Colonic mucosa (tissue), 4 donors: Measurements from ENCODE around the gene TRAP1. TPM values are rescaled to one million over a fixed set of nuclear protein-coding genes. Genes with fewer than 3 reads are reported as not detected.

Experiments
- DNase-seq: peaks from one replicate; pipeline ENCODE4 v3.0.0-alpha.2; 2020
- H3K27ac ChIP-seq: fragments of 200-600 bp; one replicate; pipeline ENCODE4 v1.8.0; 2021
- H3K27me3 ChIP-seq: fragments of 200-600 bp; one replicate; pipeline ENCODE4 v1.8.0; 2021
- H3K36me3 ChIP-seq: fragments of 200-600 bp; one replicate; pipeline ENCODE4 v1.8.0; 2021
- H3K4me1 ChIP-seq: fragments of 200-600 bp; one replicate; pipeline ENCODE4 v1.8.0; 2021; ENCODE audit warnings: mild to moderate bottlenecking
- H3K4me3 ChIP-seq: fragments of 200-600 bp; one replicate; pipeline ENCODE4 v1.8.0; 2021
- H3K9ac ChIP-seq, 2 donors: one replicate each; pipeline ENCODE4 v1.7.0; 2013; ENCODE audit warnings: control low read depth in 2 of 2, low read depth in 2 of 2, low read length in 2 of 2
- H3K9me3 ChIP-seq: fragments of 200-600 bp; one replicate; pipeline ENCODE4 v1.8.0; 2021
- CTCF ChIP-seq: fragments of 200-600 bp; IDR thresholded peaks from one replicate; pipeline ENCODE4 v1.8.0; 2022; ENCODE audit warnings: antibody characterized with exemption, mild to moderate bottlenecking
- intact Hi-C: fragments of 100-400 bp; cut with DNase I; formaldehyde crosslinking; loops from one replicate; pipeline ENCODE4 v1.14.1; 2022
- total RNA-seq, 2 donors: library from RNA; stranded (reverse); fragmentation: NEBNext Ultra II Directional in 1 of 2; extraction: Animal tissue kit (Norgen Biotek cat#: 25700) in 1 of 2; gene quantifications; one replicate each; pipeline ENCODE4 v1.2.1, GENCODE V29; 2021
- donor health status: healthy.
- donor health status: DM: no; HTN: no; CAD: no.
- donor health status: DM: no; HTN: no; CAD: no.

The TRAP1 gene
- total RNA-seq, 2 donors from 2014 or later, result 75.0 to 165 TPM

DNA sequence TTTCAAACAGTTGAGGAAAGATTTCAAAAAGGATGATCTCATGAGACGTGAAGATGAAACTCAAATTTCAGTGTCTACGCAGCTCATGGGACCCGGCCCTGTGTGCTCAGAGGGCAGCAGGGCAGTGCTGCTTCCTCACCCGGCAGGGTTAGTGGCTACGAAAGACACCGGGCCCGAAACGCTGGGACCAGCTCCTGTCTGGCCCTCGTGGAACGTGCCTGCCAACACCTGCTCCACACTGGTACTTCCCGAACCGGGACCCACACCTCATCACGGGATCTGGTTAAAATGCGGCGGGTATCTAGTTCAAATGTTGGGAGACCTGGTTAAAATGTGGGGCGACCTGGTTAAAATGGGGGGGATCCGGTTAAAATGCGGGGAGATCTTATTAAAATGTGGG, 44.1 kb downstream of the TRAP1 start:
- Histone ChIP-seq H3K9ac (no peak overlapping the region), H3K27ac (no peak overlapping the region), H3K4me3 (no peak overlapping the region), H3K9me3 (no peaks in the 10 kb centered on the region), H3K4me1 (no peaks in the 10 kb centered on the region), H3K27me3 (no peaks in the 10 kb centered on the region), H3K36me3 (no peaks in the 10 kb centered on the region)
- TF ChIP-seq CTCF, result no peak
- intact Hi-C loops, result no loop called here
- DNase-seq, result no peak

- intact Hi-C loops, result no loop called here
- Histone ChIP-seq H3K9me3 (no peaks in the 10 kb centered on the region), H3K4me1 (no peaks in the 10 kb centered on the region), H3K9ac (no peak overlapping the region), H3K4me3 (no peak overlapping the region), H3K27ac (no peak overlapping the region), H3K27me3 (no peaks in the 10 kb centered on the region), H3K36me3 (no peaks in the 10 kb centered on the region)
- no peak for TF ChIP-seq CTCF
- no peak for DNase-seq
These were observed 44.7 kb downstream of the TRAP1 start for GRCh38 chr16:3672571-3673041.

DNA sequence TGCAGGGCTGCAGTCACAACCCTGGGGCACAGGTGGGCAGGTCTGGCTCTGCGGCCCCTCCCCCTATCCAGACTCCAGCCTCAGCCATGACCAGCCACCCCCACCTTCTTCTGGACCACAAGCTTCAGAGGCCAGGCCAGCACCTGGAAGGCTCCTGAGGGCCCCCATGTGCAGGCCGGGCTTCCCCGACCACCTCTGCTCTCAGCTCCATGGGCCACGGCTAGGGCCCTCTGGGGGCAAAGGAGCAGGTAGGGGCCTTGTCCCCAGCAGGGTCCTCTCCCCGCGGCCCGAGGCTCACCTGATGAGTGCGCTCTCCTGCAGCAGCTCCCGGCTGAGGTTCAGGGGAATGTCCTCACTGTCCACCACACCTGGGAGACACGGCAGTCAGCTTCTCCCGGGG, 45.9 kb downstream of the TRAP1 start:
- intact Hi-C loops, result no loop called here
- Histone ChIP-seq H3K4me1 (no peaks in the 10 kb centered on the region), H3K27ac (no peak overlapping the region), H3K9me3 (no peaks in the 10 kb centered on the region), H3K4me3 (no peak overlapping the region), H3K9ac (no peak overlapping the region), H3K36me3 (no peaks in the 10 kb centered on the region), H3K27me3 (no peaks in the 10 kb centered on the region)
- DNase-seq, result no peak
- no peak for TF ChIP-seq CTCF

DNA sequence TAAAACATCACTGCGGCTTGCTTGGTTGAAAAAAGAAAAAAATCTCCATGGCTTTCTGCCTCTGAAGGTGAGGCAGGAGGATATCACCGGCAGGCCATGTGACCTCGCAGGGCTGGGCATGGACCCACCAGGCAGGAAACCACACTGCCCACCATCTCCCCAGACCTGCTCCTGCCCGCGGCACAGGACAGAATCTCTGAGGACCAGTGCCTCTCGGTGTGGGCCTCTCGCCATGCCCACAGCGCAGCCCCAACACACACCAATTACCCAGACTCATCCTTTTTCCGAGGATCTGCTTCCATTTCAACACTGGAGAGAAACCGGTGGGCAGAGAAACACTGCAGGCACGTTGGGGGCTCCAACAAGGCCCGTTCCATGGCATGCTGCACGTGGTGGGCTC, 46.6 kb downstream of the TRAP1 start:
- no peak overlapping the region for H3K4me3 ChIP-seq
- H3K4me1 ChIP-seq, result no peaks in the 10 kb centered on the region
- no peaks in the 10 kb centered on the region for H3K27me3 ChIP-seq
- DNase-seq, result no peak
- no peak overlapping the region for H3K27ac ChIP-seq
- TF ChIP-seq CTCF, result no peak
- intact Hi-C loops, result no loop called here
- no peaks in the 10 kb centered on the region for H3K9me3 ChIP-seq
- no peak overlapping the region for H3K9ac ChIP-seq
- no peaks in the 10 kb centered on the region for H3K36me3 ChIP-seq

DNA sequence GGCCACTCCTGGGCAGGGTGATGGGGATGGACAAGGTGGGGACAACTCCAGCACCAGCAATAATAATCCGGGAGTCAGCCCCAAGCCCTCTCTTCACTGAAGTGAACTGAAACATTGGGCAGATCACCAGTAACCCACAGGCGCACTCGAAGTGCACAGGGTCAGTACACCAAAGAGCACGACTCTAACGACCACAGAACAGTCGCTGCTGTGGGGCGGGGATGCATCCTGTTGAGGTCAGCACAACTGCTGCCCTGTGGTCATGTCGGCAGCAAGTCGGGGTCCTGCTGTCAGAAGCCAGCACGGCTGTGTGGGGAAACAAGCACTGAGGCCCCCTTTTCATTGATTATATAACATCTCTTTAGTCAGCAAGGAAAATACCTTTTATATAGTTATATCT, 48.2 kb downstream of the TRAP1 start:
- no peak for TF ChIP-seq CTCF
- H3K9ac ChIP-seq, result no peak overlapping the region
- no peak overlapping the region for H3K4me3 ChIP-seq
- H3K27ac ChIP-seq, result no peak overlapping the region
- no peaks in the 10 kb centered on the region for H3K36me3 ChIP-seq
- H3K4me1 ChIP-seq, result no peaks in the 10 kb centered on the region
- H3K9me3 ChIP-seq, result no peaks in the 10 kb centered on the region
- intact Hi-C loops, result no loop called here
- no peak for DNase-seq
- no peaks in the 10 kb centered on the region for H3K27me3 ChIP-seq

DNA sequence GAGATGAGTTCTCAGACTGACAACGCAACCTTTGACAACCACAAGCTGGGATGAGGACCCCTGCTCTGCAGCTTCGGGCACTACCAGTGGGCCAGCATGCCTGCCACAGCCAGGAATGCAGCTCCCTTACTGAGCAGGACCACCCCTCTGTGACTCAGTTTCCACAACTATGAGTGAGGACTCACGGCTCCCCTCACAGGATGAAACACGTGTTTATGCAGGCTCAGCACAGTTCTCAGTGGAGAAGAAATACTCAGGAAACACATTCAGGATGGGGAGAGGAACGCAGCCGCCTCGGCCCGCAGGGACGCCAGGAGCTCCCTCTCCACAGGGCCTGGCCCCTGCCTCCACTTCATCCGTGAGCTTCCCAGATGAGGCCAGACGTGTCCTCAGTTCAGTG, 48.7 kb downstream of the TRAP1 start:
- no peaks in the 10 kb centered on the region for H3K4me1 ChIP-seq
- H3K27ac ChIP-seq, result no peak overlapping the region
- no peaks in the 10 kb centered on the region for H3K27me3 ChIP-seq
- H3K4me3 ChIP-seq, result no peak overlapping the region
- H3K9me3 ChIP-seq, result no peaks in the 10 kb centered on the region
- no peak for DNase-seq
- H3K36me3 ChIP-seq, result no peaks in the 10 kb centered on the region
- intact Hi-C loops, result no loop called here
- no peak for TF ChIP-seq CTCF
- no peak overlapping the region for H3K9ac ChIP-seq
